RWPE2 (cell line): ENCODE measurements around the gene APBB1IP.

Source experiments
- ATAC-seq: fragments of 200-7000 bp; cut with Tn5 transposase; 3 replicates; pipeline ENCODE4 v1.9.1; 2021; ENCODE audit warnings: low read depth
- DNase-seq: peaks from one replicate; pipeline ENCODE4 v3.0.0-alpha.2; 2020; ENCODE audit warnings: low spot score
- H3K27ac ChIP-seq: fragments of 450-650 bp; 2 replicates; pipeline ENCODE4 v1.5.1; 2017; ENCODE audit warnings: mild to moderate bottlenecking; ENCODE audit not compliant: poor library complexity, severe bottlenecking
- H3K27me3 ChIP-seq: fragments of 250-450 bp; sonication (Bioruptor Pico); 2 replicates; pipeline ENCODE4 v1.5.1; 2021; ENCODE audit warnings: mild to moderate bottlenecking, moderate library complexity; ENCODE audit not compliant: insufficient read depth, poor library complexity, severe bottlenecking
- H3K36me3 ChIP-seq: fragments of 250-450 bp; sonication (Bioruptor Pico); 2 replicates; pipeline ENCODE4 v1.5.1; 2020; ENCODE audit warnings: low read depth, mild to moderate bottlenecking, moderate library complexity
- H3K4me1 ChIP-seq: fragments of 250-450 bp; sonication (Bioruptor Pico); 2 replicates; pipeline ENCODE4 v1.5.1; 2021; ENCODE audit warnings: mild to moderate bottlenecking, moderate library complexity; ENCODE audit not compliant: insufficient read depth, poor library complexity, severe bottlenecking
- H3K4me3 ChIP-seq: fragments of 250-450 bp; sonication (Bioruptor Pico); 2 replicates; pipeline ENCODE4 v1.5.1; 2021; ENCODE audit warnings: mild to moderate bottlenecking, moderate library complexity; ENCODE audit not compliant: severe bottlenecking
- H3K9me3 ChIP-seq: fragments of 250-450 bp; sonication (Bioruptor Pico); 2 replicates; pipeline ENCODE4 v1.5.1; 2021; ENCODE audit warnings: mild to moderate bottlenecking, moderate library complexity; ENCODE audit not compliant: severe bottlenecking
- TF ChIP-seq, protein P1 (sequence below): fragments of 450-650 bp; IDR thresholded peaks from one replicate; pipeline ENCODE4 v1.5.1; 2017; ENCODE audit warnings: mild to moderate bottlenecking, moderate library complexity; ENCODE audit not compliant: poor library complexity, severe bottlenecking

The APBB1IP gene

DNA sequence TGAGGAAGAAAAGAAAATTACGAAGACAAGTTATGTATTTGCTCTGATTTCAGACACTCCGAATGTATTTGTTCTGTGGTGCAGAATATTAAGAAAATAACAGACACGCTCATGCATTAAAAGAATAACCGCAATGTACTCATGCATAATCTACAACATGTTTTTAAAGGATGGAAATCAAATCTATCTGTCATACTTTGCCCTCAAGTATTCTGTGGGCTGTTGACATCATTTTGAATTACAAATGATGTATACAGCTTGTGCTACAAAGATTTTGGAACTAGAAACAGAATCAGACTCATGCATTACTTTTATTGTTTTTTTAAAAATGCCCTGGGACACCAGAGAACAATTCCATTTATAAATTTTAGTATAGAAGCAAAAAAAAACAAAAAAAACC lies 69.9 kb downstream of the APBB1IP start:
- Histone ChIP-seq H3K27me3 (no peaks in the 10 kb centered on the region), H3K4me3 (no peak overlapping the region), H3K27ac (no peak overlapping the region), H3K4me1 (no peaks in the 10 kb centered on the region), H3K9me3 (peaks cover 2% of the 10 kb centered on the region), H3K36me3 (no peaks in the 10 kb centered on the region)
- no peak for ATAC-seq
- TF ChIP-seq, protein P1, sequence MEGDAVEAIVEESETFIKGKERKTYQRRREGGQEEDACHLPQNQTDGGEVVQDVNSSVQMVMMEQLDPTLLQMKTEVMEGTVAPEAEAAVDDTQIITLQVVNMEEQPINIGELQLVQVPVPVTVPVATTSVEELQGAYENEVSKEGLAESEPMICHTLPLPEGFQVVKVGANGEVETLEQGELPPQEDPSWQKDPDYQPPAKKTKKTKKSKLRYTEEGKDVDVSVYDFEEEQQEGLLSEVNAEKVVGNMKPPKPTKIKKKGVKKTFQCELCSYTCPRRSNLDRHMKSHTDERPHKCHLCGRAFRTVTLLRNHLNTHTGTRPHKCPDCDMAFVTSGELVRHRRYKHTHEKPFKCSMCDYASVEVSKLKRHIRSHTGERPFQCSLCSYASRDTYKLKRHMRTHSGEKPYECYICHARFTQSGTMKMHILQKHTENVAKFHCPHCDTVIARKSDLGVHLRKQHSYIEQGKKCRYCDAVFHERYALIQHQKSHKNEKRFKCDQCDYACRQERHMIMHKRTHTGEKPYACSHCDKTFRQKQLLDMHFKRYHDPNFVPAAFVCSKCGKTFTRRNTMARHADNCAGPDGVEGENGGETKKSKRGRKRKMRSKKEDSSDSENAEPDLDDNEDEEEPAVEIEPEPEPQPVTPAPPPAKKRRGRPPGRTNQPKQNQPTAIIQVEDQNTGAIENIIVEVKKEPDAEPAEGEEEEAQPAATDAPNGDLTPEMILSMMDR: no peak
- DNase-seq: no peak

DNA sequence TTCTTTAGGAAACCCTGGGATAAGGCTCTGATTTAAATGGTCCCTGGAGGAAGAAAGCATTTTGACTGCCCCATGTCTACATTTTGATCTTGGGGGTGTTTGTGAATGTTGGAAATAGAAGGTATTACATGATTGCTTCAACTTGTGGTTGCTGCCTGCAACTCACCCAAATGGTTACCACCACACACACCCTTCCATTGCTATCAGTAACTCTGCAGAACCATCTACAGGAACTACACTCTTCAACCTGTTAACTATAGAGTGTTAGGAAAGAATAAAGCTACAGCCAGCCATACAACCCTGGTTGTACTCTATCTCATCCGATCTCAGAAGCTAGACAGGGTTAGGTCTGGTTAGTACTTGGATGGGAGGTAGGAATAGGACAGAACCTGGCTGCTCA lies 71.2 kb downstream of the APBB1IP start:
- TF ChIP-seq, protein P1: no peak
- Histone ChIP-seq H3K27ac (no peak overlapping the region), H3K4me1 (no peaks in the 10 kb centered on the region), H3K9me3 (peaks cover 2% of the 10 kb centered on the region), H3K4me3 (no peak overlapping the region), H3K36me3 (no peaks in the 10 kb centered on the region), H3K27me3 (no peaks in the 10 kb centered on the region)
- ATAC-seq (no peak), DNase-seq (no peak)

- Histone ChIP-seq H3K27ac (no peak overlapping the region), H3K4me1 (no peaks in the 10 kb centered on the region), H3K4me3 (no peak overlapping the region), H3K27me3 (peaks cover 3% of the 10 kb centered on the region), H3K36me3 (no peaks in the 10 kb centered on the region), H3K9me3 (peaks cover 2% of the 10 kb centered on the region)
- DNase-seq (no peak), ATAC-seq (no peak)
- TF ChIP-seq, protein P1: no peak
Measured at GRCh38 chr10:26513101-26513500, 75.0 kb downstream of the APBB1IP start.

- Histone ChIP-seq H3K27ac (no peak overlapping the region), H3K9me3 (no peaks in the 10 kb centered on the region), H3K4me1 (no peaks in the 10 kb centered on the region), H3K4me3 (no peak overlapping the region), H3K36me3 (no peaks in the 10 kb centered on the region), H3K27me3 (peaks cover 3% of the 10 kb centered on the region)
- no peak for DNase-seq
- TF ChIP-seq, protein P1: no peak
- ATAC-seq: no peak
Measured at GRCh38 chr10:26516540-26517101, 78.5 kb downstream of the APBB1IP start.

DNA sequence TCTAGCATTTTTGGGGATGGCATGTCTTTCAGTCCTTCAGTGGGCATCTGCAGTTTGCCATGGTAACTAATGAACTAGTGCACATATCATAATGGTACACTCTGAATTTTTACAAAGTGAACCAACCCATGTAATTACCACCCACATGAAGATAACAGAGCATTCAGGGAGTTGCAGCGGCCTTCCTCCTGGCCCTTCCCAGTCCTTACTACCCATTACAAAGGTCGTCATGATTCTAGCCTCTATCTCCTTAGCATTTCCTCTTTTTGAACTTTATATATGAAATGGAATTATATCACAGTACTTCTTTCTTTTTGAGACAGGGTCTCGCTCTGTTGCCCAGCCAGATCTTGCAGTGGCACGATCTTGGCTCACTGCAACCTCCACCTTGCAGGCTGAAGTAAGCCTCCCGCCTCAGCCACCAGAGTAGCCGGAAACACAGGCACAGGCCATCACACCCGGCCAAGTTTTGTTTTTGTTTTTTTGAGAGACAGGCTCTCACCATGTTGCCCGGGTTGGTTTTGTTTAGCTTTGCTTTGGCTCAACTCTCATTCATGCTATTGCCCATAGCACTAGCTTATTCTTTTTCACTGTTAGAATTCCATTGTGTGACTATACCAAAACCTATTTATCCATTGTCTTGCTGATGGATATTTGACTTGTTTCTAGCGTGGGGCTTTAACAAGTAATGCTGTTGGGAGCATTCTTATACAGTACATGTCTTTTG lies 79.2 kb downstream of the APBB1IP start:
- Histone ChIP-seq H3K4me3 (no peak overlapping the region), H3K27ac (no peak overlapping the region), H3K9me3 (no peaks in the 10 kb centered on the region), H3K36me3 (no peaks in the 10 kb centered on the region), H3K4me1 (no peaks in the 10 kb centered on the region), H3K27me3 (peaks cover 3% of the 10 kb centered on the region)
- ATAC-seq: no peak
- TF ChIP-seq, protein P1: no peak
- DNase-seq: no peak
